NCI-H774 (cell line): ENCODE measurements around the gene SLC12A8.

Experiments
- DNase-seq: peaks from one replicate; lab custom pipeline; 2025; lab: John Stamatoyannopoulos, UW

Gene SLC12A8

DNA sequence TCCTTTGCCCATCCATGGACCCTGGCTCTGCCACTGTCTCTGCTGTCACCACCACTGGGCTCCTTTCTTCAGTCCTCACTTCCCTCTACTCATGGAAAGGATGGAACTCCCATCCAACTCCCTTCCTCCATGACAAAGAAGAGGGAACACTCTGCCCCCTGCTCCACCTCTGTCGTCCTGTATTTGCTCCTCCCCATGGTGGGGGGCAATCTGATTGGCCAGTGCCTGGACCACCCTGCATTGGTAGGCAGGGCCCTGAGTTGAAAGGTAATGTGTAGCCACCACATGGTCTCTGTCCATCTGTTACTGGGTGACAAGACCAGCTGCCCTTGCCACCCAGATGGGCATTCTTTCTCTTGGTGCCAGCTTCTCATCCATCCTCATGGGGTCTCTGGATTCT lies 136.1 kb downstream of the SLC12A8 start:
- no peak for DNase-seq

DNA sequence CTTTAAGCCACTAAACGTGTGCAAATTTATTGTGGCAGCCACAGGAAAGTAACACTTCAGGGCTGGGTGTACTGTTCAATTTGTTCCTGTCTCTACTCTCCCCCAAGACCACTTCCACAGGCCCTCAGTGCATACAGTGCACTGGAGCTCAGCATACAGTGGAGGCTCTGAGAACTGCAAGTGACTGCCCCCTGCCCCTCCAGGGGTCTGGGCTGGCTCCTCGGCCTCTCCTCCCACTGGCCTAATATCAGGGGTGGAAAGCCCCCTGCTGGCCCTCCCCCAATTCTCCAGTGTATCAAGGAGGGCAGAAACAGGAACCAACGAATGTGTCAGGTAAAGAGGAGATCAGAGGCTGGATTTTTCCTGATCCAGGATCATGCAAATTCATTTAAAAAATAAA lies 136.8 kb downstream of the SLC12A8 start:
- DNase-seq, result no peak

DNA sequence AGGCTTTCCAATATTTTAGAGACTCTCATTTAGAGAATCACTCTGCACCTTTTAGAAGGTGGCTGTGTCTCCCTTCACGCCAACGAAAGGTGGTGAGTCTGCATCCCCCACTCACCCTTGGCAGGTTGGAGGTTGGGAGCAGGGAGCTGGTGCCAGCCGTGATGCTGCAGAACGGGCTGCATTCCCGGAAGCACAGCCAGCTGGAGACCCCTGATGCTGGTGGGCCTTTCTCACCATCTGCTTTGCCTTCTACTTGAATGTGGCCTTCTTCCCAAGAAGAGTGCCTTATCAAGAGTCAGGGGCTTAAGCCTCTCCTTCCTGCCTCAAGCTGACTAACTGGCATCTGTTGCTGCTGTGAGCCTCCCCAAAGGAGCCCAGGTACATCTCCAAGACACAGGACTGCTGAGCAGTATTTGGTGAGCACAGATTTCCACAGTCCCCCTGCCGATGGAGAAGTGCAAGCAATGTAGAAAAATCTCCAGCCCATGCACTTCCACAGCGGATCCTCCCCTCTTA lies 139.1 kb downstream of the SLC12A8 start:
- DNase-seq, result no peak

DNA sequence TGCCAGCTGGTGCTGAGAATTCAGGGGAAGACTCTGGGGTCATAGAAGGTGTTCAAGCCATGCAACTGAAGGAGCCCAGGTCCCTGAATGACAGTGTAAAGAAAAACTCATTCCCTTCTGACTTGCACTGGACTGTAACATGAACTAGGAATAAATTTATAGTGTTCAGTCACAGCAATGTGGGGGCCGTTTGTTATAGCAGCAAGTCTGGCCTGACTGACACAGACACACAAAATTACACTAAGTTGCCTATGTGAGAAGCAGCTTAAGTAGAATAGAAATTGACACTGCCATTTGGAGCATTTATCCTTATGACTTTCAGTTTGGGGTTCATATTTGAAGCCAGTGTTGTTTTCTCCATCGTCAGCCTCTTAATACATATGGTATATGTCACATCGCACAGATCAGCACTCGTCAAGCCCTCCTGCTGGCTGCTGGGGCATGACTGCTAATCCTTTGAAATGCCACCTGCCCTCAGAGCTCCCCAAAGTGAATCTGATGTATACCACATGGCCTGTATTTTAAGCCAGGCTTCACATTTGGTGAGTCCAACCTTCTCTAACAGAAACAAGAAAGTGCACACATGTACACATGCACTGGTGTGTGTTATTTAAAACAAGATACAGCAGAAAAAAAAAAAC lies 139.7 kb downstream of the SLC12A8 start:
- no peak for DNase-seq

DNA sequence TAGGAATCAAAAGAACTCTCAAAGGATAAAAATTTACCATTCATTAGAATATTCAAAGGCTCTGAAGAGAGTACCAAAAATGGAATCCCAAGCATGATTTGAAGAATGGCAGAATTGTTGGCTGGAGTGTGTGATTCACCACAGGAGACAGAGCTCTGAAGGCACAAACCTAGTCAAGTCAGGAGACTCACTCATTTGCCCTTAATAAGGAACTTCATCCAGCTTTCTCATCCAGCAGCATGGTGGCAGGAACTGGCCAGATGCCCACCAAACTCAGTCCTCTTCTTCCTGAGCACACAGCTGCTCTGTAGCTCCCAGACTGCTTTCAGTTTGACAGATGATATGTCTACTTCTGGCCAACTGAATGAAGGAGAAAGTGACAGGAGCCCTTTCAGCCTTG lies 140.2 kb downstream of the SLC12A8 start:
- no peak for DNase-seq

DNA sequence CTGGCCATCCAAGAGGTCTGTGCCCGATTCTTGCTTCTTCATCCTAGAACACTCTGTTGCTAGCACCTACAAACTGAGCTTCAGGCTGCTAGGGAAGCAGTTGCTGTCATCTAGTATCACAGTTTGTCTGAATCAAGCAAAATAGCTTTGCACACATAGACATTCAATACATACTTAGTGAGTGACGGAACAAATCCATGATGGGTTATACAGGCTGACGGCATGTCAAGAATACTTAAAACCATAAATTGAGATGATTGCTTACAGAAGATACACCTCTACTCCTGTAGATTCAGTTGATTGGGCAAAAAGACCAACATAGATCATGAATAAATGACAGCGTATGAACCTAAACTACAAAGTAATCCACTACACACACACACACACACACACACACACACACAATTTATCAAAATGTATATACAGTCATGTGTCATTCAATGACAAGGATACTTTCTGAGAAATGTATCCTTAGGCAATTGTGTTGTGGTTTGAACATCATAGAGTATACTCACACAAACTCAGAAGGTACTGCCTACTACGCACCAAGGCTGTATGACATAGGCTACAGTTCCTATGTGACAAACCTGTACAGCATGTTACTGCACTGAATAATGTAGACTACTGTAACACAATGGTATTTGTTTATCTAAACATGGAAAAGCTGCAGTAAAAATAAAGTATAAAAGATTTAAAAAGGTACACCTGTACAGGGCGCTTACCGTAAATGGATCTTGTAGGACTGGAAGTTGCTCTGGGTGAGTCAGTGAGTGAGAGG lies 142.4 kb downstream of the SLC12A8 start:
- DNase-seq, result no peak

DNA sequence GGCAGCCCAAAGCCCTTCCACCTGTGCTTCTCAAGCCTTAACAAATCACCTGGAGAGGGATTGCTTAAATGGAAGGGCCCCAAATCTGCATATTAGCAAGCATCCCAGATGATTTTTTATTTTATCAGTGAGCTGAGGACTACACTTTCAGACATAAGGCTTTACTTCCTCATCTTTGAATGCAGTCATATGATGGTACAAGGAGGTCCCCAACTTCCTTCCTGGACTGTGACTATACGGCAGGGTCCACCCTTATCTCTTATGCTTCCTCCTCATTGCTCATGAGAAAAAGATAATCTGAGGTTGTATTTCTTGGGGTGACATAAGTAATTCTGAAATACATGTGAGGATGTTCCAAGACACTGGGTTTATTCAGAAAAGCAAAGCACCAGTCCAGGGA lies 143.1 kb downstream of the SLC12A8 start:
- DNase-seq, result no peak

DNA sequence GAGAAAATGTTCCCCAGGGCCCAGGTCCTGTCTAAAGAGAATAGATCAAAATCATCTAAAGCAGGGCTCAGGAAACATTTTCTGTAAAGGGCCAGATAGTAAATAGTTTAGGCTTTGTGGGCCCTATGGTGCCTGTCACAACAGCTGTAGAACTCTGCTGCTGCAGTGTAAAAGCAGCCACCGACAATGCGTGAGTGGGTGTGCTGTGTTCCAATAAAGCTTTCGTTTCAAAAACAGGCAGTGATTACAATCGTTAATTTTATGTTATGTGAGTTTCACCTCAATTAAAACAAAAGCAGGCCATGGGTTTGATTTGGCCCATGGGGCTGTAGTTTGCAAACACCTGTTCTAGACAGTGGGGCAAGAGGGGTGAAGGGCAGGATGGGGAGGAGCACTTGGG lies 144.3 kb downstream of the SLC12A8 start:
- DNase-seq, result no peak

DNA sequence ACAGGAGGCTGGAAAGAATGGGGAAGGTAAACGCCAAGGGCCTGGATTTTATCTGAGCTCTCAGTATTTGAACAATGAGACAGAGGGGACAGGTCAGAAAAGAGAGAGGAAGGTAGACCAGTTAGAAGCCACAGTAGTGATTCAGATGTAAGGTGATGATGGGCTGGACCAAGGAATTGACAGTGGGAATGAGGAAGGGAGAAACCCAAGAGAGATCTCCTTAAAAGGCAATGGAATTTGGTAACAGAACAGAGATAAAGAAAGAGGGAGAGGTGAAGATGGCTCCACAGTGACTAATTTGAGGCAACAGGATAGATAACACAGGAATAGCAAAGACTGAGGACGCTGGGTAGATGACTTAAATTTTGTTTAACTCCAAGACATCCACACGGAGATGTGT lies 145.3 kb downstream of the SLC12A8 start:
- no peak for DNase-seq

DNA sequence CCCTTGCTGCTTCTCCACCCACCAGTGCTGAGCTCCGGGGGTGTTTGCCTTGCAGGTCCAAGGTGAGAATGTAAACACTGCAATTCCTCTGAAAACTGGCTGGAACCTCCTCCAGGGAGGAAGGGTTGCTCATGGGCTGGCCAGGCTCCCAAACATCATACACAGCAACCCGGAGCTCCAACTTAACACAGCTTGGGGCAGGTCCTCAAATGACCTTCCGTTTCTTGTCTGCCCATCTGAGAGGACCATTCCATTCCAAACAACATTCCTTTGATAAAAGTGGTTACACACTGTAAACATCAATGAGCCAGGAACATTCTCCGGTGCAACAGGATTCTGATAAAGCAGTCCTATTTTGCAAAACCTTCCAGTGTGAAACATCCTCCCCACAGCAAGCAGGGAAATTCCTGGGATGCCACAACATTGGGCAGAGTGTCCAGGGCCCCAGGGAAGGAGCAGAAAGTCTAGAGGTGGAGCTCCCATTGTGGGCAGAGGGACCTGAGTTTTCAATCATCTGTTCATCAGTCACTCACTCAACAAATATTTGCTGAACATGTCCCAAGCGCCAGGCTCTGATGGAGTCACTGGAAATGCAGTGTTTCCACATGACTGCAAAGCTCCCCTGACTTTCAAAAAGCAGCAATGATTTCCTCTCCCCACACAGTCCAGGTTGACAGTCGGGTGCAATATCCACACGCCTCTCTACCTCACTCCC lies 149.5 kb downstream of the SLC12A8 start:
- DNase-seq, result no peak

DNA sequence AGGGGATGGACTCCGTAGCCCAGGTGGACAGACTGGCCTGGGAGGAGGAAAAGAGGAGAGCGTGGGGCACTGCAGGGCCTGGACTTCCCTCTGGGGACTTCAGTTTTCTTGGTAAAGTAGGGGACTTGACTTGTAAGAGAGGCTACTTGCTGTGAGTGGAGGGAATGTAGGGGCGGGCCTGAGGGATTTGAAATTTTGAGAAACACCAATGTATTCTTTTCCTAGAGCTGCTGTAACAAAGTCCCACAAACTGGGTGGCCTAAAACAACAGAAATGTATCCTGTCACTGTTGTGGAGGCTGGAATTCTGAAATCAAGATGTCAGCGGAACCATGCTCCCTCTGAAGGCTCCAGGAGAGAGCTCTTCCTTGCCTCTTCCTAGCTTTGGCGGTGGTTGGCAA lies 150.9 kb downstream of the SLC12A8 start:
- no peak for DNase-seq

DNA sequence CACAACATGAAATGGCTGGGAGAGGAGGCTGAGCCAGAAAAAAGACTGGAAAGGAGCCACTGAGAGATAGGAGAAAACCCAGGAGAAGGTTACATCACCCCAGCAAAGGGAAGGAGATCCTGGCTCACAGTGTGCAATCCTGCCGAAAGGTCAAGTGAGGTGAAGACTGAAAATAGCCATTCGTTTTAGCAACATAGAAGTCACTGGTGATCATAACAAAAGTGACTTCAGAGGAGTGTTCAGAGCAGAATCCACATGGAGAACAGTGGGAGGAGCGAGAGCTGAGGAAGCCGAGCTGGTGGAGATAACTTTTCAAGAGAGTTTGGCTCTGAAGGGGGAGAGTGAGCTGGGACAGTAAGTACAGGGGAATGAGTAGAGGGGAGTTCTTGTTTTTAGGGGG lies 151.4 kb downstream of the SLC12A8 start:
- DNase-seq, result no peak

DNA sequence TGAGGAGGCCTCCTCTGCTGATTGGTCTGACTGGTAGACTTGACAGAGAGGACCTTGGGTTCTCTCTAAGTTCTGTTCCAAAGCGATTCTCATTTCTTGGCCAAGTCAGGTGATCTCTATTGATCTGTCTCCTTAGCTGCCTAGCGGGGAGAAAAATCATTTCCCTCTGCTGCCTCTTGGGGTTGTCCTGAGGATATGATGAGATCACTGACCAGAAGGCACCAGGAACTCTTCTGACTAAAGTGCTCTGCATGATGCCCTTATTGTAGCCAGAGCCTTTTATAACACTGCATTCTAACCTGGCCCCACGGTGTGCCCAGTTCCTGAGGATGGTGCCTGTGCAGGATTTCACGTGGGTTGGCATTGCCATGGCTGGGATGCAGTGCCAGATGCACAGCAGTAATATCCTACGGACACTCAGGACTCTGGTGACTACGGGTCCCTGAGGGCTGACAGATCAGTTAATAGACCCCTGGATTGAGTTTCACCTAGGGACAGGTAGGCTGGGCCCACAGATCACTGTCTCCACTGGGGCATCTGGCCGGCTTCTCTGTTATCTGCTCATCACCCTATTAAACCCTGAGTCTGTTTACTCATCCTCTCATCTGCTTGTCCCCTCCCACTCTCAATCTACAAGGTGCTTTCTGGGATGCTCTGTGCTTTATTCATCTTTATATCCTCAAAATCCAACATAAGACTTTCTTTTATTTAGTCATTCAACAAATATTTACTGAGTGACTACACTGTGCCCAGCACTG lies 152.9 kb downstream of the SLC12A8 start:
- DNase-seq, result no peak

DNA sequence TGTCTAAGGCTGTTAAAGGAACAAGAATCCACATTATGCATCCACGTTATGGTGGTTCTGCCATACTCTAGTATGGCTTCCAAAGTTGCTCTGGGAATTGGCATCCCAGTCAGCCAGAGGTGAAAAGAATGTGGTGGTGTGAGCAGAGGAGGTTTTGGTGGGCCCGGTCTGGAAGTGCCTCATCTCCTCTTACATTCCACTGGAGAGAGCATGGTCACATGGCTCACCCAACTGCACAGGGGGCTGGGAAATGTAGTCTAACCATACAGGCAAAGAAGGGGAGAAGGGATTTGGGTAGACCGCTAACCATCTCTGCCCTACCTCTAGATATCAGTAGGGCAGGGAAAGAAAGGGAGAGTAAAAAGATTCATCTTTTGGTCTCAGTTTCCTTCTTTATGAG lies 153.6 kb downstream of the SLC12A8 start:
- no peak for DNase-seq

DNA sequence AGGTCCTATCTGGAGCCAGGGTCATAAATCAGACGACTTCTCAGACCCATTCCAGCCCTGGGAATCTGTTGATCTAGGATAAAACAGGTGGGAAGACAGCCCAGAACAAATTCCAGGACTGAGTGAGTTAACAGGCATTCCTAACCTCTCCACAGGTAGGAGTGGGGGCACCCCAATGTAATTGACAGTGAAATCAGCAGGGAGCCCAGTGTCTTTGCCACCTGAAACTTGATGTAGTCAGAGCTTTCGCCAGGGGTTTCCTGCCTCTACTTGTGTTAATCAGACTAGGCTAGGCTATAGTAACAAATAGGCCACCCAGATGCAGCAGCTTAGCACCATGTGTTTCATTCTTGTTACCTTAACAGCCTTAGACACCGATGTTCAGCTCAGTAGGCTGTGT lies 154.0 kb downstream of the SLC12A8 start:
- no peak for DNase-seq

DNA sequence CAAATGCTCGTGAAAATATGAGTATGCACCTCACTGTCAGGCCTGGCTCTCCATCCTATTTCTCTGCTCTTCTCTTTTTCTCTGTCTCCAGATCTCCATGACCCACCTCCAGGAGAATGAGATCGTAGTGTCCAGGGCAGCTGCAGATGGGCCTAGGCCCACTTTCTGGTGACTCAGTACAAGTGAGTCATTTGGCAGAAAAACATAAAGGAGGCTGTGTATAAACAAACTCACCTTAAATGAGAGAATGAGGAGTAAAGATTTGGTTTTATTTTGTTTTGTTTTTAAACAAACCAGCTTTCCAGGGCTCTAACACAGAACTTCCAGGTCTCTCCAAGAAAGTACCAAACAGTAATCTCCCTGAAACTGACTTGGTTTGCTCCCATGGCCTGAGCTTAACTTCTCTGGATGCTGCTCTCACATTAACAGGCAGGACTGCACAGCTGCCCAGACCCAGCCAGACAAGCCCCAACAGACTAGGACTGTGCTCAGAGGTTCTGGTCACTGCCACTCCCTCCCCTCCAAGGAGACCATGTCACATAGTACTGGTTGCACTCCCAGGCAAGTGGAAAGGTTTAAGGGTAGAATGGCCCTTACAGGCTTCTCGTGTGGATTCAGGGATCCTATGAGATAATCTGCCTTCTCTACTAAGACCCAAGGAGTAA lies 155.2 kb downstream of the SLC12A8 start:
- no peak for DNase-seq

DNA sequence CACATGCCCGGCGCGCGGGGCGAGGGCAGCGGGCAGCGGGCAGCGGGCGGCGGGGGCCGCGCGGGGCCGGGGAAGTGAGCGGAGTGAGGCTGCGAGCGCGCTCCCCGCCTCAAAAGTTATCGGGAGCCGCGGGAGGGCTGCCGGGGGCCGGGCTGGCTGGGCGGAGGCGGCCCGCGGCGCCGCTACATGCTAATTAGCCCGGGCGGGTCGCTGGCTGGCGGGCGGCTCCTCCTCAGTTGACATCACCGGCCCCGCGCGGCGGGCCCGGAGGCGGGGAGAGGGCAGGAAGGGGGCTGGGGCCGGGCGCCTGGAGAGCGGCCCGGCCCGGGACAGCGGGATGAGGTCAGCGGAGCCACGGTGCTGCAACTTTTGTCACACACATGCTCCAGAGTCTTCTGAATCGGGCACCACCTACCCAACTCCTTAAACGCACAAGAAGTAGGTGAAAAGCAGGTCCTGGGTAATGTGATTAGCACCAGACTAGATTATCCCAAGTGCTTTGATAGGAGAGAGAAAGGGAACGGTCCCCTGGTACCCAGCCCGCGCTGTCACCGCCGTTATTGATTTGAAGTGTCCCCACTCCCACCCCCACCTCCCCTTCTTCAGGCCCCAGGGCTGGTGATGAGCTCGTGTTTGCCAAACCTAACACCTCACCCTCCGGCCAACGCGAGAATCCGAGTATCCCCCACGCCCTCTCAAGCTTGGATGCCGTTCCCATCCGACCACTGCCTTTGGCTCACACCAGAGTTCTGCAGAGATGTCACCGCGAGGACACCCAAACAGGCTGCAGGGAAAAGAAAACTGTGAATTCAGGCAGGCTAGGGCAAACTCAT lies 156.4 kb downstream of the SLC12A8 start, which contains the start of gene HEG1:
TSS of gene HEG1 (minus strand) at position 85 of the 833 bp plus-strand sequence. CDS start 107 bp downstream, outside the sequence.
- no peak for DNase-seq

DNA sequence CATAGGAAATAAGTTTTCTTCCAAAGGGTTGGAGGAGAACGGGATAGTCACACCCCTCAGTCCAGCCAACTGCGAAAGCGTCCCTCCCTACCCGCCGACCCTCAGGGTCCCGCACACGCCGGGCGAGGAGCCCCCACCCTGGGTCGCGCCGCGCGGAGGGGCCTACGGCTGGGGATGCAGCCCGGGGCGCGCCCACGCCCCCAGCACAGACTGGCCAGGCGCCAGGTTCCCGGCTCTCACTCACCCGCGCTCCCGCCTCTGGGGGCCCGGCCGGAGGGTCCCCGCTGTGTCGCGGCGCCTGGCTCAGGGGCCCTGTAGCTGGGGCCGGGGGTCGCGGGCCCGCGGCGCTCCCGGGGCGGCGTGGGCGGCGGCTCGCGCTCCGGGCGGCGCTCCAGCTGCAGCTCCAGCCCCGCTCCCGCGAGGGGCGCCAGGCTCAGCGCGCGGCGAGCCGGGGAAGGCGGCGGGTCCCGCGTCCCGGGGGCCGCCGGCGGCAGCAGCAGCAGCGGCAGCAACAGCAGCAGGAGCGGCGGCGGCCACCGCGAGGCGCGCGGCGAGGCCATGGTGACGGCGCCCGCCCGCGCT lies 157.1 kb downstream of the SLC12A8 start:
- no peak for DNase-seq

DNA sequence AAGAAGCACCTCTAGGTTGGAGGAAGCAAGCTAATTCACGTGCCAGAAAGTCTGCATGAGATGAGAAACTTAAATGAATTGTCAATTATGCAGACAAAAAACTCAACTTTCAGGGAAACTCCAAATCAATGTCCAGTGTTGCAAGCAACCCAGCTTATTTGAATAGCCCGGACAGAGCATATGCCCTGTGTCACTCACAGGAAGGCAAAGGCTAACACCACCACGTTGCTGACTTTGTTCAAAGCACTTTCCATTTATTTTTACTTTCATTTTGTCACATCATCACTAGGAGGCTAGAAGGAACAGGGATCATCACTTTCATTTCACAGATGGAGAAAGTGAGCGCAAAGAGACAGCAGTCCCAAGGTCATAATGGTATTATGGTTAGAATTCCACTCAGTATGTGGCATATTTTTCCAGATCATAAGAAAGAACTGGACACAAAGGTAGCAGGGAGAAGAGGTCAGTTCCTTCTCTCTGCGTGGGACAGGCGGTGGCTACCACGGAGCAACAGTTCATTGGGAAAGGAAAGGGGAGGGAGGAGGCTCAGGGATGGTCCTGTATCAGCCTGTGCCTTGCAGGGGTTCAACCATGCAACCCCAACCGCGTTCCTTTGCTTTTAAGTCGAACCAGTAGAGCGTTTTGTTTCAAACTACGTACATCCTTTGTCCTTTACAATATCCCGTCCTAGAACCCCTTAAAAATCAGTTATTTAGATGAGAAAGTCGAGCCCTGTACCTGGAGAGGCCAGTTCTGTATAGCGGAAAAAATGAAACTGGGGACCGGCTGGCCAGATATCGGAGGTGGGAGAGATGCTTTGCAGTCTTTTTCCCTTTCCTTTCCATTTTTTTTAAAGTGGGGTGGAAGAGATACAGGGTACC lies 157.9 kb downstream of the SLC12A8 start:
- DNase-seq, result no peak
